ENCODE results near the gene CCDC117.
A peak's percentile ranks its signal among the peaks of the same experiment; 100 is the strongest.
"Not testable (repeated sequence)": the region's sequence is repeated elsewhere in the genome, so short reads cannot be mapped to it uniquely, and the experiment has no call there.

The CCDC117 gene

DNA sequence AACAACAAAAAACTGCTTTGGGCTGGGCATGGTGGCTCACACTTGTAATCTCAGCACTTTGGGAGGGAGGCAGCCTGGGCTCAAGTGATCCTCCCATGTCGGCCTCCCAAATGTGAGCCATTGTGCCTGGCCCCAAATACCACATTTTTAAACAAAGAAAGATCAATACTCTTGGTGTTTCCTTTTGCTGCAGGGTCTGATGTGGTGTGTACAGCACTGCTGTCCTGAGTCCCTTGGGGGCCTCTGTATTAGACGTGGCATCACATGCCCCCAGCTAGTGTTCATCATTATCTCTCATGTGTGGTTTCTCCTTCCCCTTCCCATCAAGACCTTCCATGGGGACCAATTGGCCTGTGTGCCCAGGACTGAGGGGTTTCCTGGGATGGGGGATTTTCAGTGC is 48.4 kb downstream of the CCDC117 start:
- H3K27me3 Mint-ChIP-seq: no peaks in the 10 kb centered on the region
- no peak overlapping the region for H3K4me3 Mint-ChIP-seq
- H3K9me3 Mint-ChIP-seq: no peaks in the 10 kb centered on the region
- DNase-seq (ENCODE audit: low spot score in 2 of 2) (no peak), ATAC-seq (ENCODE audit: low read depth) (no peak)
- no peaks in the 10 kb centered on the region for H3K4me1 Mint-ChIP-seq
- H3K27ac Mint-ChIP-seq: no peak overlapping the region
- H3K36me3 Mint-ChIP-seq: peaks cover 2% of the 10 kb centered on the region

DNA sequence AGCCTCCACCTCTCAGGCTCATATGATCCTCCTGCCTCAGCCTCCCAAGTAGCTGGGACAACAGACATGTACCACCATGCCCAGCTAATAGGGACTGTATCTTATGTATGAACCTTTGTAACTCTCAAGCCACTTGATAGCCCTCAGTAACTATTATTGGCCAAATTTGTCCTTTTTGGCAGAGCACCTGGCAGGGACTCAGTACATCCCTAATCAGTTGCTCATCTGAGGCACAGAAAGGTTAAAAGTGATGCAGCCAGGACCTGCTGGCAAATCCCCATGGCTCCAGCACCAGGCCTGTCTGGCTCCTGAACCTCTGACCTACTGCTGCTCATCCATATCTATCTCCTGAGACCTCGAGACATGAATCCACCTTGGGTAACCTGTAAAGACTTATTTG is 49.0 kb downstream of the CCDC117 start:
- Mint-ChIP-seq H3K9me3 (no peaks in the 10 kb centered on the region), H3K36me3 (peaks cover 2% of the 10 kb centered on the region), H3K27me3 (no peaks in the 10 kb centered on the region), H3K4me3 (no peak overlapping the region), H3K4me1 (no peaks in the 10 kb centered on the region), H3K27ac (no peak overlapping the region)
- no peak for ATAC-seq (ENCODE audit: low read depth)
- DNase-seq (ENCODE audit: low spot score in 2 of 2): no peak

DNA sequence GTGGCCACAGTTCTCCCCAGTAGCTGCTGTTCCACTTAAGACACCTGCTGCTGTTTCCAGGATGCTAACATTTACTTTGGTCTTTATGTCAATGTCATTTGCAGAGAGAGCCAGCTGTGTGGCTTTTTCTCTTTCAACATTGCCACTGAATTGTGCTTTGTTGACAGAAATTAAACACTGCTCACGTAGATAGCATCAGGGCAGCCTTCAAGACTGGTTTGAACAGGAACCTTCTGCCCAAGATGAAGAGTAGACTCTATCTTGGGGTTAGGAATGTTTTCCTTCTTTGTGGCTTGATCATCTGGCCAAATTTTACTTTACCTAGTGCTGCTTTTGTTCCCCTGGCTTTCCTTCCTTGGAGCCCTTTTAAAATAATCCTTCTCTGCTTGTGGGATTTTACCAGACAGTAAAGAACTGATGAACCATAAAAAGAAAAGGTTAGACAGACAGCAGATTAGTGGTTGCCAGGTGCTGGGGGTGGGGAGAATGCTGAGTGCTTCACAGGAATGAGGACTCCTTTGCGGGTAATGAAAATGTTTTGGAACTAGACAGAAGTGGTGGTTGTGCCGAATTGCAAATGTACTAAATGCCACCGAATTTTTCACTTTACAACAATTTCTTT is 50.5 kb downstream of the CCDC117 start:
- DNase-seq (ENCODE audit: low spot score in 2 of 2) (no peak), ATAC-seq (ENCODE audit: low read depth) (no peak)
- Mint-ChIP-seq H3K4me3 (no peak overlapping the region), H3K27ac (no peak overlapping the region), H3K27me3 (no peaks in the 10 kb centered on the region), H3K4me1 (peaks cover 3% of the 10 kb centered on the region), H3K36me3 (peaks cover 5% of the 10 kb centered on the region), H3K9me3 (no peaks in the 10 kb centered on the region)

DNA sequence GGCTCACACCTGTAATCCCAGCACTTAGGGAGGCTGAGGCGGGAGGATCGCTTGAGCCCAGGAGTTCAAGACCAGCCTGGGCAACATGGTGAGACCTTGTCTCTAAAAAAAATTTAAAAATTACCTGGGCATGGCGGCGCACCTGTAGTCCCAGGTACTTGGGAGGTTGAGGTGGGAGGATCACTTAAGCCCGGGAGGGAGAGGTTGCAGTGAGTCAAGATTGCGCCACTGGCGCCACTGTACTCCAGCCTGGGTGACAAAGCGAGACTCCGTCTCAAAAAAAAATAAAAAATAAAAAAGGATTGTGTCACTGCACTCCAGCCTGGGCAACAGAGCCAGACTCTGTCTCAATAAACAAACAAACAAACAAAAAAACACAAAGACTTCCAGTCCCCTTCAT is 52.0 kb downstream of the CCDC117 start:
- not testable (repeated sequence) for H3K36me3 Mint-ChIP-seq; H3K27ac Mint-ChIP-seq; H3K27me3 Mint-ChIP-seq; H3K4me1 Mint-ChIP-seq; DNase-seq (ENCODE audit: low spot score in 2 of 2); ATAC-seq (ENCODE audit: low read depth); H3K4me3 Mint-ChIP-seq; H3K9me3 Mint-ChIP-seq

DNA sequence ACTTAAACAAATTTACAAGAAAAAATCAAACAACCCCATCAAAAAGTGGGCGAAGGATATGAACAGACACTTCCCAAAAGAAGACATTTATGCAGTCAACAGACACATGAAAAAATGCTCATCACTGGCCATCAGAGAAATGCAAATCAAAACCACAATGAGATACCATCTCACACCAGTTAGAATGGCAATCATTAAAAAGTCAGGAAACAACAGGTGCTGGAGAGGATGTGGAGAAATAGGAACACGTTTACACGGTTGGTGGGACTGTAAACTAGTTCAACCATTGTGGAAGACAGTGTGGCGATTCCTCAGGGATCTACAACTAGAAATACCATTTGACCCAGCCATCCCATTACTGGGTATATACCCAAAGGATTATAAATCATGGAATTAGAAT is 53.9 kb downstream of the CCDC117 start:
- ATAC-seq (ENCODE audit: low read depth); H3K36me3 Mint-ChIP-seq; DNase-seq (ENCODE audit: low spot score in 2 of 2); H3K9me3 Mint-ChIP-seq; H3K27ac Mint-ChIP-seq; H3K4me1 Mint-ChIP-seq; H3K4me3 Mint-ChIP-seq; H3K27me3 Mint-ChIP-seq: not testable (repeated sequence)

DNA sequence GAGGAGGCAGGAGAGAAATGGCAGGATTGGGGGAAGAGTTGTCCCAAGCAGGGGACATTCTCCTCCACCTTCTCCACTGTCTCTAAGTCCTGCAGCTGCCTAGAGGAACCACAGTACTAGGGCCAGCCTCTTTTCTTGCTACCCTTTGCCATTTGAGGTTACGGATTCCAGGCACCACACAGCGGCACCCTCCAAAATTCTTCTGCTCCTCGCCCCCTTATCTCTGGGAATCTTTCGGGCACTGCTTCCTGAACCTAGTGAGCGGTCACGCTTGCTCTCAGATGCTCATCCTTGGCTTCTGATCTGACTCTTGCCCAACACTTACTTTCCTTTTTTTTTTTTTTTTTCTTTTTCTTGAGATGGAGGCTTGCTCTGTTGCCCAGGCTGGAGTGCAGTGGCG is 54.4 kb downstream of the CCDC117 start:
- Mint-ChIP-seq H3K27me3 (no peaks in the 10 kb centered on the region), H3K9me3 (no peaks in the 10 kb centered on the region), H3K4me3 (no peak overlapping the region), H3K4me1 (peaks cover 6% of the 10 kb centered on the region), H3K36me3 (peaks cover 5% of the 10 kb centered on the region), H3K27ac (no peak overlapping the region)
- ATAC-seq (ENCODE audit: low read depth): no peak
- no peak for DNase-seq (ENCODE audit: low spot score in 2 of 2)

DNA sequence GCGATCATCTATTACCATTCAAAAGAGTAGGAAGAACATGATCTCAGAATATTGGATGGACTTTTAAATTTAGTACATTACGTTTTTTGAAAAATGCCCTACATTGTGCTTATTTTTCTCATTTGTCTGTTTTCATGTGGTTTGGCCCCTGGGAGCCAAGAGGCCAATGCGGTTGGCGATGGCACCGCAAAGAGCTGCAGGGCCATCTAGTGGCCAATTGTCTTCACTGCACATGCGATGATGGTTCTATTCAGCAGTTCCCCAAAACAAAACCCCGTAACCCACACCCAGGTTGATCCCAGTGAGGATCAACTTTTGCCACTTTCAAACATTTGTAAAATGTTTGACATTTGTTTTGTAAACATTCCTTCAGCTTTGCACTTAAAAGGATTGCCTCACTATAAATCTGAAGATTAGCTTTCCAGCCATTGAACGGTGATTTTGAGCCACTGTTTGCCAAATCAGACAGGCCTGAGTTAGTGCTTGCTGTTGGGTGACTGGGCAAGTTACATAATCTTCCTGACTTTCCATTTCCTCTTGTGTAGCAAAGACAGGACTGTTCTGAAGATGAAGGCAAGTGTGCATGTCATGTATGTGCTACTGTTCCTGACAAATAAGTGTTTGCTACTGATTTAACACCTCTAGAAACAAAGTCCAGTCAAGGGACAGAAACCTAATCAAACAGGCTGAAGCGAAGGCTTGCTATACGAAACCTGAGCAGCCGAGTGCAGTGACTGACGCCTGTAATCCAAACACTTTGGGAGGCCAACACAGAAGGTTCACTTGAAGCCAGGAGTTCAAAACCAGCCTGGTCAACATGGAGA is 57.1 kb downstream of the CCDC117 start:
- peaks cover 2% of the 10 kb centered on the region for H3K36me3 Mint-ChIP-seq
- no peak overlapping the region for H3K4me3 Mint-ChIP-seq
- DNase-seq (ENCODE audit: low spot score in 2 of 2) (peak; percentile 77 to 79), ATAC-seq (ENCODE audit: low read depth) (peak; percentile 89)
- no peaks in the 10 kb centered on the region for H3K9me3 Mint-ChIP-seq
- no peak overlapping the region for H3K27ac Mint-ChIP-seq
- H3K4me1 Mint-ChIP-seq: peaks cover 10% of the 10 kb centered on the region
- H3K27me3 Mint-ChIP-seq: no peaks in the 10 kb centered on the region

DNA sequence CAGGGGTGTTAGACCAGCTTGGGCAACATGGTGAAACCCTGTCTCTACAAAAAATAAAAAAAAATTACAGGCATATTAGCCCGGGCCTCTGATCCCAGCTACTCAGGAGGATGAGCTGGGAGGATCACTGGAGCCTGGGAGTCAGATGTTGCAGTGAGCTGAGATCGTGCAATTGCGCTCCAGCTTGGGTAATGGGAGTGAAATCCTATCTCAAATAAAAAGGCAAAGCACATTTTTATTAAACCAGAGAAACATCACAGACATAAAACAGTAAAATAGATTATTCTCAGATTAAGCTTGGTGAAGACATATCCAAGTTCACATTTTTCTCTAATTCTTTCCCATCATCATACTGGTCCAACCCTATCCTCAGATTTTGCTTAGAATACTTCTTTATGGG is 57.9 kb downstream of the CCDC117 start:
- no peak overlapping the region for H3K27ac Mint-ChIP-seq
- H3K9me3 Mint-ChIP-seq: no peaks in the 10 kb centered on the region
- no peak overlapping the region for H3K4me3 Mint-ChIP-seq
- no peak for ATAC-seq (ENCODE audit: low read depth)
- H3K4me1 Mint-ChIP-seq: peaks cover 10% of the 10 kb centered on the region
- DNase-seq (ENCODE audit: low spot score in 2 of 2): no peak
- H3K36me3 Mint-ChIP-seq: peaks cover 6% of the 10 kb centered on the region
- H3K27me3 Mint-ChIP-seq: peaks cover 2% of the 10 kb centered on the region

DNA sequence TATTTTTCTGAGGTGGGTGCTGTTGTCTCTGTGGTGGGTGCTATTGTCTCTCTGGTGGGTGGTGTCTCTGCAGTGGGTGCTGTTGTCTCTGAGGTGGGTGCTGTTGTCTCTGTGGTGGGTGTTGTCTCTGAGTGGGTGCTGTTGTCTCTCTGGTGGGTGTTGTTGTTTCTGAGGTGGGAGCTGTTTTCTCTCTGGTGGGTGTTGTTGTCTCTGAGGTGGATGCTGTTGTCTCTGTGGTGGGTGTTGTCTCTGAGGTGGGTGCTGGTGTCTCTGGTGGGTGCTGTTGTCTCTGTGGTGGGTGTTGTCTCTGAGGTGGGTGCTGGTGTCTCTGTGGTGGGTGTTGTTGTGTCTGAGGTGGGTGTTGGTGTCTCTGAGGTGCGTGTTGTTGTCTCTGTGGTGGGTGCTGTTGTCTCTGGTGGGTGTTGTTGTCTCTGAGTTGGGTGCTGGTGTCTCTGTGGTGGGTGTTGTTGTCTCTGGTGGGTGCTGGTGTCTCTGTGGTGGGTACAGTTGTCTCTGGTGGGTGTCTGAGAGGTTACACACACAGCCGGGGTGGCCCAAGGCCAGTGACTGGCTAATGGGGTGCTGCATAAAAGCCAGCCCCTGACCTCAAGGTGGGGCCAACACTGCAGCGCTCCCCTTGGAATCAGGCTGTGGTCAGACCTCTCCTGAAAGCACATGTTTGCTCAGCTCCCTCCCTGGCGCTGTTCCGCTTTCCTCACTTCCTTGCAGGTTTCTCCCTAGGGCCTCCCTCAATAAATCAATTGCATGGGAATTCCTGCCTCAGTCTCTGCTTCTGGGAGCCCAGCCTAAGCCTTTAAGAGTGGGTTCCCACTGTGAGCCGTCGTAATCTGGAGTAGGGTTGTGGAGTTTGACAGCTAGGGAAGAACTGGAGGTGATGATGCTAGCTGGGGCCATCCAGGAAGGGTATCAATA is 58.9 kb downstream of the CCDC117 start:
- no peak for ATAC-seq (ENCODE audit: low read depth)
- peaks cover 10% of the 10 kb centered on the region for H3K4me1 Mint-ChIP-seq

DNA sequence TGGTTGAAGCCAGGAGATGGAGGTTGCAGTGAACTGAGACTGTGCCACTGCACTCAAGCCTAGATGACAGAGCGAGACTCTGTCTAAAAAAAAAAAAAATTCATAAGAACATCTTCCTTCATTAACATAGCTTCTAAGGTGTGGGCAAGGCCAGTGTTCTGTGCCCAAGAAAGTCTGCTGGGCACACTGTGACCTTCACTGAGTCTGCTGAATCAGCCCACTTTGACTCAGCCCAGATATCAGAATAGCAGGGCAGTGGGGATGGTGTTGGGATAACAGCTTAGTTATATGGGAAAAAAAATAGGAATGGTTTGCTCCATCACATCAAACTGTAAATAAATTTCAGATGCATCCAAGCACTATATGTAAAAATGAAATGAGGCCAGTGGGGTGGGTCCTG is 60.2 kb downstream of the CCDC117 start:
- DNase-seq (ENCODE audit: low spot score in 2 of 2) (no peak), ATAC-seq (ENCODE audit: low read depth) (no peak)
- Mint-ChIP-seq H3K4me1 (peaks cover 10% of the 10 kb centered on the region), H3K36me3 (peaks cover 7% of the 10 kb centered on the region), H3K27me3 (peaks cover 3% of the 10 kb centered on the region), H3K4me3 (no peak overlapping the region), H3K27ac (no peak overlapping the region), H3K9me3 (no peaks in the 10 kb centered on the region)

More for the DNA sequence above, 58.9 kb downstream of the CCDC117 start:
- no peak for DNase-seq (ENCODE audit: low spot score in 2 of 2)
- Mint-ChIP-seq H3K36me3 (peaks cover 7% of the 10 kb centered on the region), H3K27me3 (peaks cover 3% of the 10 kb centered on the region), H3K9me3 (no peaks in the 10 kb centered on the region), H3K27ac (no peak overlapping the region), H3K4me3 (no peak overlapping the region)

DNA sequence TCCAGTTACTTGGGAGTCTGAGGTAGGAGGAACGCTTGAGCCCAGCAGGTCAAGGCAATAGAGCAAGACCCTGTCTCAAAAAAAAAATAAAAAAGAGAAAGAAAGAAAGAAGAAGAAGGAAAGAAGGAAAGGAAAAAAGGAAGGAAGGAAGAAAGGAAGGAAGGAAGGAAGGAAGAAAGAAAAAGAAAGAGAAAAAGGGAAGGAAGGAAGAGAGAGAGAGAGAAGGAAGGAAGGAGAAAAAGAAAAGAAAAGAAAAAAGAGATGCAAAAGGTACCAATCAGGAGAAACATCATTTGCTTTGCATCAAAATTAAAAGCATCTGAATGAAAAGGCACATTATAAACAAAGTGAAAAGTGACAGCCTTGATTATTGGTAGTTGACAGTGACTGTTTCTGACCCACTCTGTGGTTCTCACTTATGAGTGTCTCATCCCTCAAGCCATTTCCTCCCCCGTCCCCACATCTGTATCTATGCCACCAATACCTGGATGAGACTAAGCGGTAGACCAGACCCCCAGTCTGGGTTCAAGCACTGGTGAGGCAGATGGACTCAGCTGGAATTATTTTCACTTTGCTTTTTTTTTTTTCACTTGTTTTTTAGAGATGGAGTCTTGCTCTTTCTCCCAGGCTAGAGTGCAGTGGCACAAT is 60.9 kb downstream of the CCDC117 start:
- Mint-ChIP-seq H3K27me3 (peaks cover 3% of the 10 kb centered on the region), H3K4me3 (no peak overlapping the region), H3K9me3 (no peaks in the 10 kb centered on the region), H3K4me1 (peaks cover 8% of the 10 kb centered on the region), H3K27ac (no peak overlapping the region), H3K36me3 (peaks cover 4% of the 10 kb centered on the region)
- DNase-seq (ENCODE audit: low spot score in 2 of 2): no peak
- no peak for ATAC-seq (ENCODE audit: low read depth)

DNA sequence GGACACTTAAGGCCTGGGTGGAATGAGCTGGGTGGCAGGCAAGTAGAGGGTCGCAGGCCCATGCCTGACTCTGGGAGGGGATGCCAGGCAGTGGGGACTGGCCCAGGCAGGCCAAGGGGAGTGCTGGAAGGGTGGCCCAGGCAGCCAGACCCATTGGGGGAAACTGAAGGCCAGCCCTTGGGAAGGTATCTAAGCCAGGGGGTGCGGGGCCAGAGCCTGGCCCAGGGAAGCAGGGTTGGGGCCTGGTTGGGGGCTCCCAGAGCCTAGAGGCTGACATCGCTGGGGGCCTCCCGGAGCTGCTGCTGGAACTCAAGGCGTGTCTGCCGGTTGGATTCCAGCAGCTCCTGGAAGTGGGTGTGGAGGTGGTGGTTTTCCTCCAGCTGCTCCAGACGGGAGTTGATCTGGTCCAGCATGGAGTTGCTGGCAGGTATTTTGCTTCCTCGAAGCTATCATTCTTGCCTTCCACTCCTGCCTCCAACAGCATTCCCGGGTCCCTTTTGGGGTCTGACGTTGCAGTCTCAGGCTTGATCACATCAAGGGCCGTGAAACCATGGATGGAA is 63.2 kb downstream of the CCDC117 start:
- DNase-seq (ENCODE audit: low spot score in 2 of 2) (no peak), ATAC-seq (ENCODE audit: low read depth) (no peak)
- H3K27ac Mint-ChIP-seq: peak overlapping the region; percentile 61
- peaks cover 5% of the 10 kb centered on the region for H3K4me1 Mint-ChIP-seq
- no peaks in the 10 kb centered on the region for H3K9me3 Mint-ChIP-seq
- H3K4me3 Mint-ChIP-seq: no peak overlapping the region
- H3K27me3 Mint-ChIP-seq: peaks cover 3% of the 10 kb centered on the region
- peaks cover 6% of the 10 kb centered on the region for H3K36me3 Mint-ChIP-seq

DNA sequence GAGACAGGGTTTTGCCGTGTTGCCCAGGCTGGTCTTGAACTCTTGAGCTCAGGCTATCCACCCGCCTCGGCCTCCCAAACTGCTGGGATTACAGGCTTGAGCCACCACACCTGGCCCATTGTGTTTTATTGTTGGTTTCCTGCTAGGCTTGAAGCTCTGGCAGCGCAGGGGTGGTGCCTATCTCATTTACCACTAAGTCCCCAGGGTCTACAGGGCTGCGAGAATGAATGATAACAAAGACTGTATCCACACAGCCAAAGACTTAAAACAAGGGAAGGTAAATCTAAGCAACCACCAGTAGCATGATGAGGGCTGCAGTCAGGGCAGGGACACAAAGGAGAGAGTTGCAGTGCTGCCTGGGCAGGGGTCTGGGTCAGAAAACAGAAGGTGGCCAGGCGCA is 65.1 kb downstream of the CCDC117 start:
- no peak overlapping the region for H3K27ac Mint-ChIP-seq
- H3K9me3 Mint-ChIP-seq: no peaks in the 10 kb centered on the region
- no peak for ATAC-seq (ENCODE audit: low read depth)

More for the DNA sequence above, 65.1 kb downstream of the CCDC117 start:
- Mint-ChIP-seq H3K4me3 (no peak overlapping the region), H3K27me3 (peaks cover 3% of the 10 kb centered on the region), H3K36me3 (peaks cover 6% of the 10 kb centered on the region), H3K4me1 (peaks cover 5% of the 10 kb centered on the region)
- no peak for DNase-seq (ENCODE audit: low spot score in 2 of 2)
